H1 (cell line): Measurements from ENCODE around the gene MPZL3. TPM values are rescaled to one million over a fixed set of nuclear protein-coding genes. Genes with fewer than 3 reads are reported as not detected.

Experiments used
- CHD7 ChIP-seq: fragments of 300-600 bp; sonication (generic); IDR thresholded peaks from 2 replicates; pipeline ENCODE4 v1.7.1; 2012; ENCODE audit warnings: low read length, moderate library complexity, mild to moderate bottlenecking, inconsistent platforms; ENCODE audit not compliant: insufficient replicate concordance
- PHF8 ChIP-seq: fragments of 200-600 bp; sonication (generic); conservative IDR thresholded peaks from 2 replicates; pipeline ENCODE4 v1.7.1; 2012; ENCODE audit warnings: low read depth, mild to moderate bottlenecking, inconsistent platforms, low read length, moderate library complexity
- POLR2A ChIP-seq, 2 experiments: IDR thresholded peaks; 1 replicate in 1 of 2; 2 replicates in 1 of 2; pipeline ENCODE4 v1.6.1; 2011; ENCODE audit warnings: low read depth in 2 of 2, low read length in 2 of 2, mild to moderate bottlenecking in 2 of 2; ENCODE audit errors: control extremely low read depth in 1 of 2
- polyA plus RNA-seq, 7 experiments: library from polyadenylated mRNA; depleted of rRNA in 3 of 7; stranded (reverse) in 5 of 7; unstranded in 2 of 7; fragments of >200 nt in 5 of 7; fragments of 200-250 nt in 2 of 7; gene quantifications; 1 replicate in 5 of 7; 2 replicates in 1 of 7; 4 replicates in 1 of 7; pipeline versions ENCODE4 v1.2.1 to v1.2.3, GENCODE V29; 2011 to 2013; ENCODE audit warnings: missing spikeins in 2 of 7, mixed read lengths in 2 of 7
- total RNA-seq: library from RNA; stranded (reverse); fragmentation: NEBNext Ultra II Directional; extraction: Animal tissue kit (Norgen Biotek cat#: 25700); gene quantifications from 2 replicates; pipeline ENCODE4 v1.2.1, GENCODE V29; 2021

MPZL3 gene
- total and polyA plus RNA-seq, 2 of the 8 experiments (the other 6 are each of a cell fraction or from before 2014, with no cell fraction given), result 1.1 to 3.9 TPM

GRCh38 chr11:118289401-118289800 is 37.2 kb upstream of the MPZL3 start (continued):
- TF ChIP-seq CHD7, result no peak
- TF ChIP-seq PHF8, result no peak
- no peak for TF ChIP-seq POLR2A (IDR thresholded peaks at IDR 0.05; ENCODE audit: control extremely low read depth in 1 of 2, low read depth in 2 of 2, low read length in 2 of 2)
